ENCODE results near the gene TRIB2.

The TRIB2 gene

GRCh38 chr2:12721566-12722446, 5.1 kb downstream of the TRIB2 start:
- no peak for DNase-seq (ENCODE audit: low spot score)
- TF ChIP-seq, protein P1, sequence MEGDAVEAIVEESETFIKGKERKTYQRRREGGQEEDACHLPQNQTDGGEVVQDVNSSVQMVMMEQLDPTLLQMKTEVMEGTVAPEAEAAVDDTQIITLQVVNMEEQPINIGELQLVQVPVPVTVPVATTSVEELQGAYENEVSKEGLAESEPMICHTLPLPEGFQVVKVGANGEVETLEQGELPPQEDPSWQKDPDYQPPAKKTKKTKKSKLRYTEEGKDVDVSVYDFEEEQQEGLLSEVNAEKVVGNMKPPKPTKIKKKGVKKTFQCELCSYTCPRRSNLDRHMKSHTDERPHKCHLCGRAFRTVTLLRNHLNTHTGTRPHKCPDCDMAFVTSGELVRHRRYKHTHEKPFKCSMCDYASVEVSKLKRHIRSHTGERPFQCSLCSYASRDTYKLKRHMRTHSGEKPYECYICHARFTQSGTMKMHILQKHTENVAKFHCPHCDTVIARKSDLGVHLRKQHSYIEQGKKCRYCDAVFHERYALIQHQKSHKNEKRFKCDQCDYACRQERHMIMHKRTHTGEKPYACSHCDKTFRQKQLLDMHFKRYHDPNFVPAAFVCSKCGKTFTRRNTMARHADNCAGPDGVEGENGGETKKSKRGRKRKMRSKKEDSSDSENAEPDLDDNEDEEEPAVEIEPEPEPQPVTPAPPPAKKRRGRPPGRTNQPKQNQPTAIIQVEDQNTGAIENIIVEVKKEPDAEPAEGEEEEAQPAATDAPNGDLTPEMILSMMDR (IDR thresholded peaks at IDR 0.05; ENCODE audit: extremely low read depth, missing control alignments) = no peak

DNA sequence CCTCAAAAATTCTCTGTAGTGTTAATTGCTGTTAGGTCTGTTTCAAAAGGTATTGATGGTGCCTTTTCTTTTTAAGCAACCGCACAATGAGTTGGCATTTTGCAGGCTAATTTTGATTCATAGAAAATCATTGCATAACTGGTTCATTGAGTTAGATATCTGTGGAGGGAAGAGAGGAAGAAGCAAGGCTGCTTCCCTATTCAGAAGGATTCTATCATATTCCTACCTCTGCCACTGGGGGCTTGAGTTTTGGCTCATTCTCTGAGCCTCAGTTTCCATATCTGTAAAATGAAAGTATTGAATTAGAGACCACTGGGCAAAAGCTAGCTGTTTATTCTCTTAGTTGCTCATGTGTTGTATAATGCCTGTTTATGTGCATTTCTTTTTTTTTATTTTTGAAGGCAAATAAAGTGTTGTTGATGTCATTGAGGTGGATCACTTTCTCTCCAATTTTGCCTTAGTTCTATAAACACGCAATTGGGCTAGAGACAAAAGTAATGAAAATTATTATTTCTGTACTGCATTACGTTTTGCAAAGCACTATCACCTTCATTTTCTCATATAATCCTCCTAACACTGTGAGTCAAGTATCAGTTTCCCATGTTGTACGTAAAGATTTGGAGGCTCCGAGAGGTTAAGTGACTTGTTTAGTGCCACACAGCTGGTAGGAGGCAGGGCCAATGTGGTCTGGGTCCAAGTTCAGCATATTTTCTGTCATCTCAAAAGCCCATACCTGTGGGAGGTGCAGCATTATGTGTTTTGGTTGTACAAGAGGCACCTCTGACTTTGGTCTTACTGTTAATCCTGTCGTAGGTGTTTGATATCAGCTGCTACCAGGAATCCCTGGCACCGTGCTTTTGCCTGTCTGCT, 5.9 kb downstream of the TRIB2 start:
- DNase-seq (ENCODE audit: low spot score) = no peak
- TF ChIP-seq, protein P1 (IDR thresholded peaks at IDR 0.05; ENCODE audit: extremely low read depth, missing control alignments) = no peak

DNA sequence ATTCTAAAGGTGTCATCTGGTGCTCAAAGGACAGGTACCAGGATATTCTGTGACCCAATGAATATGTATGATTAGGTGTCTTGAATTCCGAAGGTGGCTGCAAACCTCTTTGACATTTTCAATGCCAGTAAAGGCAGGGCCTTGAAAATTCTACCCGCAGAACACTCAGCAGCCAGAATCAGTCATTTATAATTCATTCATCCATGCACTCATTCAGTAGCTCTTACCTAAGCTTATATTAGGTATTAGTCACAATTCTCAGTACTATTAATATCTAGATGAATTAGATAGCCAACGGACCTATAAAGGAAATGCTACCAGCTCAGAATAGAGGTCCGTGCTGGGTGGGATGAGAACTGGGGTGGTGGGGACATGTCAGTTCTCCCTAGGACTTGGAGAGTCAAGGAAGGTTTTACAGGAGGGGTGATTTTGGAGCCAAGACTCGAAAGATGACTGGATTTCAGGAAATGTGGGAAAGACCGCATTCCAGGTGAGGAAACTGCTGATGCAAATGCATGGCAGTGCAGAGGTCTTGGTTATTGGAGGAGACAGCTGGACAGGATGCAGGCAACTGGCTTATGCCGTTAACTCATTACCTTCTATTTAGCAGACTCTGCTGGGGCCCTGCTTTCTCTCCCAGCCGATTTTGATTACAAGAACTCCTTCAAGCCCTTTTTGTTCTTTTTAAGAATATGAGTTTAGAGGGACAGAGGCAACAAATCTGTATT, 7.2 kb downstream of the TRIB2 start:
- TF ChIP-seq, protein P1 (IDR thresholded peaks at IDR 0.05; ENCODE audit: extremely low read depth, missing control alignments) = no peak
- no peak for DNase-seq (ENCODE audit: low spot score)

DNA sequence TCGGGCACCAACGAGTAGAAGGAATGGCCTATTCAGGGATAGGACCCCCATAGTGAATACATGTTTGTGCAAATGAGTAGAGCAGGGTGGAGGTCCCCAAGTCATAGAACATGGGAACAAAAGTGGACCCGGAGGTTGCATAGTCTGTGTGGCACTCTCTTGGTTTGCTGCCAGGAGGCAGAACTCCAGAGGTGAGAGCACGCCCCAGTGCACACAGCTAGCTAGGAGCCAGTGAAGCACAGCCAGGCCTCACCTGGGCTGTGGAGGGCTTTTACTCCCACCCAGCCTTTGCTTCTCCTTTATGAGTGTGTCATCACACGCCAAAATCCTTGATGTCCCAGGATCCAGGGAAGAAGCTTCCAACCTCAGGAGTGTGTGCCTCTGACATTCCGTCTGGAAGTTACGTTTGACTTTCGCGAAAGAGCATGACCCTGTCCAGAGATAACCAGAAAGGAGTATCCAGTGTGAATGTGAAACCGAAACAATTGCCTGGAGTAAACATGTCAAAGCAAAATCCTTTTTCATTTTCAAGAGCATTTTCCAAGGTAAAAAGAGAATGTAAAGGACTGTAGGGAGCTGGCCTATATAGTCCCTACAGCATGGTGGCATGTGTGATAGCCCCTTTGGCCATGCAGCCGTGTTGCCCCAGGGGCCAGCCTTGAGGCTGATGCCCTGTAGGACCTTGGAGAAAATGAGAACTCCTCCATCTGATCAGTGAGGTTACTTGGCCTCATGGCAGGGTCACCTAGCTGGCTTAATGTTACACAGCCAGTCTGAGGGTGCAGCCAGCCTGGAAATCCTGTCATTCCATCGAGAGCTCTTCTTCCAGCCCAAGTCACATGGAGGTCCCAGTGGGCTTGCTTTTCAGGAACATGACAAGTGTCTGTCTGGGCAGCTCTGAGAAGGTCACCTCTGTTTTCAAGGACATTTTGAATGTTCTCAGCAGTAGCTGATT, 8.8 kb downstream of the TRIB2 start:
- DNase-seq (ENCODE audit: low spot score) = no peak
- TF ChIP-seq, protein P1 (IDR thresholded peaks at IDR 0.05; ENCODE audit: extremely low read depth, missing control alignments) = no peak

DNA sequence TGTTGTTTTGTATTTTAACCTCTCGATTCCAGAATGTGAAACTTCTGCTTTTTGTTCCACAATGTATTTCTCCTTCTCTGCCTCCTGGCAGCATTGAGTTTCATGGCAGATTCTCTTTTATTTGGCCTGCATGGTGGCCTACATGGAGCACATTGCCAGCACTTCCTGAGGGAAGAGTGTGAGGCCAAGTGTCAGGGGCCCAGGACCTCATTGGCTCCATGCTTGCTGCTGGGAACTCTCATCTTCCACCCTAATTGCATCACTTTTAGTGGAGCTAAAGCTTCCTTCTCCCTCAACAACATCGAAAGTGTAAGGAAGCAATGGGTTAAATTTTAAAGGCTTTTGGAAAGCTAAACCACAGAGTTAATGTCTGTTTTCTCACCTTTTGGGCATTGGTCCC, 9.5 kb downstream of the TRIB2 start:
- no peak for DNase-seq (ENCODE audit: low spot score)
- TF ChIP-seq, protein P1 (IDR thresholded peaks at IDR 0.05; ENCODE audit: extremely low read depth, missing control alignments) = no peak

GRCh38 chr2:12727065-12727464, 10.3 kb downstream of the TRIB2 start:
- DNase-seq (ENCODE audit: low spot score) = no peak
- TF ChIP-seq, protein P1 (IDR thresholded peaks at IDR 0.05; ENCODE audit: extremely low read depth, missing control alignments) = no peak

Measured in GM20000 (cell line).